LNCaP clone FGC (cell line): ENCODE measurements around the gene FBN3.
A peak's percentile ranks its signal among the peaks of the same experiment; 100 is the strongest.

Experiments
- DNase-seq: peaks from one replicate; pipeline ENCODE4 v3.0.0-alpha.2; 2011; ENCODE audit warnings: low read depth
- H3K4me3 ChIP-seq: 2 replicates; pipeline ENCODE4 v1.5.1; 2011; ENCODE audit warnings: mild to moderate bottlenecking, low read depth, low read length, control low read depth
- CTCF ChIP-seq: IDR thresholded peaks from 2 replicates; pipeline ENCODE4 v1.5.1; 2012; ENCODE audit warnings: mild to moderate bottlenecking; ENCODE audit not compliant: control insufficient read depth, insufficient read depth; ENCODE audit errors: extremely low read depth

The FBN3 gene

GRCh38 chr19:8101311-8101710 is 48.1 kb downstream of the FBN3 start:
- no peak for DNase-seq
- TF ChIP-seq CTCF: no peak
- no peak overlapping the region for H3K4me3 ChIP-seq

GRCh38 chr19:8097681-8098567 is 51.5 kb downstream of the FBN3 start:
- no peak overlapping the region for H3K4me3 ChIP-seq
- no peak for DNase-seq

GRCh38 chr19:8097198-8097597 is 52.2 kb downstream of the FBN3 start:
- no peak for TF ChIP-seq CTCF
- no peak overlapping the region for H3K4me3 ChIP-seq
- no peak for DNase-seq

More at GRCh38 chr19:8097681-8098567, 51.5 kb downstream of the FBN3 start:
- no peak for TF ChIP-seq CTCF

GRCh38 chr19:8096071-8096470 is 53.3 kb downstream of the FBN3 start:
- DNase-seq: no peak
- no peak overlapping the region for H3K4me3 ChIP-seq
- 0 out of 2 replicates have a peak, but pooled peaks have one; percentile 0 for TF ChIP-seq CTCF

- no peak for DNase-seq
- no peak for TF ChIP-seq CTCF
- no peak overlapping the region for H3K4me3 ChIP-seq
These were observed 54.0 kb downstream of the FBN3 start for GRCh38 chr19:8095354-8095886.

- no peak overlapping the region for H3K4me3 ChIP-seq
- no peak for DNase-seq
- TF ChIP-seq CTCF: no peak
These were observed 55.1 kb downstream of the FBN3 start for GRCh38 chr19:8094336-8094735.

GRCh38 chr19:8093740-8094139 is 55.7 kb downstream of the FBN3 start:
- TF ChIP-seq CTCF: no peak
- no peak for DNase-seq

More at GRCh38 chr19:8093740-8094139, 55.7 kb downstream of the FBN3 start:
- no peak overlapping the region for H3K4me3 ChIP-seq
